ENCODE data around the gene CYFIP2. TPM values are rescaled to one million over a fixed set of nuclear protein-coding genes. Genes with fewer than 3 reads are reported as not detected.

CYFIP2 gene
- 10 to 100 TPM in 1 of 4 donors, 1 to 10 TPM in 3; 4.1 to 11.9 (median 6.0) TPM for total RNA-seq

DNA sequence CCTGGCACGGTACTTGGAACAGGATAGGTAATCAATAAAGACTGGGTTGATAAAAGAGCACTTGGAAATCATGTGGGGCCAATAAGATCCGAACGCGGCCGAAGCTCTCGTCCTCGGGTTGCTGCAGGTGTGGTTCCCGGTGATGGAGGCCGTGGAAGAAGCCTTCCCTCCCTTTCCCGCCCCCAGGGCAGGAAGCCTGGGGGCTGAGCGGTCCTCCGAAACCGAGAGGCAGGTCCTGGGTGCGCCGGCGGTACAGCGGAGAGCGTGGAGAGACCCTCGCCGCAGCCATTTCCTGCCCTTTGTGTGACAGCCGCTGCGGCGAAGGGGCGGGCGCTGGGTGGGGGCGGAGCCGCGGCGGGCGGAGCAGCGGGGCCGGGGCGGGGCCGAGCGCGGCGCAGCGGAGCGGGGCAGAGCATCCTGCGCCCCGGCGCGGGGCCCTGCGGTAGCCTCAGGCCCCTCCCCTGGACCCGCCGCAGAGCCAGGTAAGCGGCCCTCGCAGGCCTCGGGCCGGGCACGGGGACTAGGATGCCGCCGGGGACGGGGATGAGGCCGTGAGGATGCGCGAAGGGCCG is at the start of gene CYFIP2:
TSS of gene CYFIP2 (plus strand) at position 410 of the 572 bp plus-strand sequence. CDS start 19,239 bp downstream, outside the sequence.
- TF ChIP-seq, protein P1, sequence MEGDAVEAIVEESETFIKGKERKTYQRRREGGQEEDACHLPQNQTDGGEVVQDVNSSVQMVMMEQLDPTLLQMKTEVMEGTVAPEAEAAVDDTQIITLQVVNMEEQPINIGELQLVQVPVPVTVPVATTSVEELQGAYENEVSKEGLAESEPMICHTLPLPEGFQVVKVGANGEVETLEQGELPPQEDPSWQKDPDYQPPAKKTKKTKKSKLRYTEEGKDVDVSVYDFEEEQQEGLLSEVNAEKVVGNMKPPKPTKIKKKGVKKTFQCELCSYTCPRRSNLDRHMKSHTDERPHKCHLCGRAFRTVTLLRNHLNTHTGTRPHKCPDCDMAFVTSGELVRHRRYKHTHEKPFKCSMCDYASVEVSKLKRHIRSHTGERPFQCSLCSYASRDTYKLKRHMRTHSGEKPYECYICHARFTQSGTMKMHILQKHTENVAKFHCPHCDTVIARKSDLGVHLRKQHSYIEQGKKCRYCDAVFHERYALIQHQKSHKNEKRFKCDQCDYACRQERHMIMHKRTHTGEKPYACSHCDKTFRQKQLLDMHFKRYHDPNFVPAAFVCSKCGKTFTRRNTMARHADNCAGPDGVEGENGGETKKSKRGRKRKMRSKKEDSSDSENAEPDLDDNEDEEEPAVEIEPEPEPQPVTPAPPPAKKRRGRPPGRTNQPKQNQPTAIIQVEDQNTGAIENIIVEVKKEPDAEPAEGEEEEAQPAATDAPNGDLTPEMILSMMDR (IDR thresholded peaks at IDR 0.05; ENCODE audit: low read depth), result no peak

DNA sequence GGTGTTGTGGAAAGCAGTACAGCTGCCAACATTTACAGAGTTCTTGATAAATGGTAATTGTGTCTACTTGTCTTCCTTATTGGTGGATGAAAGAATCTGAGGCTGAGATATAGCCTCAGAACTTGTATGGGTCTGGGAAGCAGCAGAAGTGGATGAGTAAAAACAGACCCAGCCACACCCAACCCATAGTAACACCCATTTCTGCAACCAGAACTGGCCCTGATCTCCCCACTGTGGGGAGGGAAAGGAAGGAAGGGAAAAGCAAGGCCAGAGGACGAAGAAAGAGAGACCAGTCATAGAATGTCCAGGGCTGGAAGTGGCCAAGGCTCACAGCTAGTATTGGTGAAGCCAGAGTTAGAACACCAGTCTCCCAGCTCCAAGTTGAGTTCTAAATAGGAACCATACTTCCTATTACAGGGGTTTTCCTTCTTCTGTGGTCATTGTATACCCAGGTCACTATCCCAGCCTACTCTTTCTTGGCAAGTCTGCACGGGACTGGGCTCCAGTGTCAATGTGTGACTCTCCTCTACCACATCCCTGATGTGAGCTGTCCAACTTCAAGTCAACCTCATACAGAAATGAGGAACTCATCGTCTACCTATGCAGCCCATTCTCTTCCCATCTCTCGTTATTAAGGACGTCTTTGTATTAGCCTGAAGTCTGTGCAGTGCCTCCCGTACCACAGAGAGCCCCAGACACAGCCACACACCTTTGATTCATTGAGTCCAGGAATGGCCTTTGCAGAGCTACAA is 49.4 kb upstream of the CYFIP2 start:
- TF ChIP-seq, protein P1 (IDR thresholded peaks at IDR 0.05; ENCODE audit: low read depth), result no peak

DNA sequence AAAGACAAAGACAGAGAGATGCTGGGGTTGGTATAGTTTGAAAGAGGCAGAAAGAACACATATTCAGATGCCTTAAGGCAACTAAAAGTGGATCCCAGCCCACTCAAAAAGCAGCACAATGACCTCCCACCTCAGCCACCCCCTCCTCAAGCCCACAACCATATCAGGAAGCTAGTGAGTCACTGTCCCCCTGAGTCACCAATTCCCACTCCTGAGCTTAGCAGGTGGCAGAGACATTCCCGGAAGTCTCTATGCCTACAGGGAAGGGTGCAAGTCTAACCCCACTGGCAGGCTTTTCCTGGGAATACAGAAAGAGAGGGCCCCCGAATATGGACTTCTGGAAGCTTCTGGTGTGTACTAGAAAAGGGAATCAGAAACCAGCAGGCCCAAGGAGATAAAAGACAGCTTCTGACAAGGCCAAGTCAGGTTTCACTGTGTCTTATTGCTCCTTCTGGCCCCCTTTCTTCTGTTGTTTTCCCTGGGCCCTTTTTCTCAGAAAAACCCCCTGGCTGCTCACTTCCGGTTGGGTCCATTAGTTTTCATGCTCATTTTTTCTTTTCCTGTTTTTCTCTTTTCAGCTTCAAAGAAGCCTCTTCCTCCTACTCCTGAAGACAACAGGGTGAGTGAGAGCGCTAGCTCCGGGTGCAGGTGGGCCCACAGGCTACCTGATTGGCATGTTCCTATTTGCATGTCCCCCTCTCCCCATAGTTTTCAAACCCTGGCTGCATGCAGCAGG is 48.5 kb upstream of the CYFIP2 start:
- TF ChIP-seq, protein P1 (IDR thresholded peaks at IDR 0.05; ENCODE audit: low read depth), result no peak

DNA sequence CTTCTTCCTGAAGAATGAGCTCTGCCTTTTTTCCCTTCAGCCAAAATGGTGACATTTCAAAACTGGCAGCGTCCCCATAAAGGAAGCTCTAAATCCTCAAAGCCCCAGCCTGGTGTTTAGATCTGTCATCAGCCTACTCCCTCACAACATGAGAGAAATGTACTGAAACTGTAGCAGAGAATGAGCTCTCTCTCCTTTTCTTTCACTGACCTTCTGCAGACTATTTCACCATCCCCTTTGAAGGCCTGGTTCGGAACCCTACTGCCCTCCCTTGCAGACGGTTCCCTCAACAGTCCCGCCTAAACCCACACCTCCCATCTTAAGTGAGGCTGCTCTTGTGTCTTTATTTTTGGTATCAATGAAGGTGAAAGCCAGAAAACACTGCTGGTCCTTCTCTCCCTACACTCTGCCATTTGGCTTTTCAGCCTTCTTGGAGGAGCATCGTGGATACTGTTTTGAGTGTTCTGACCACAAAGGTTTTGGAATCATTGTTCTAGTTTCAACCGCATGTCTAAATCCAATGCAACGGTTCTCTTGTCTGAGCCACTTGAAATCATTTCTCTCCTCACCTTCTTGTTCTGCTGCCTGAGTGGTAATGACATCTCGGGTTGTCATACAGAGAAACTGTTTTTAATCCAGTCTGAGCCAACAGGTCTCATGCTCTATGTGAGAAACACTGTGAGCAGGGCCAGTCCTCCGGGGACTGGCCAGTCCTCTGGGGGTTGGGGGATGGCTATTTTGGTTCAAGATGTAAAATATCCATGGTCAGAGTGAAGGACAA is 46.2 kb upstream of the CYFIP2 start:
- TF ChIP-seq, protein P1 (IDR thresholded peaks at IDR 0.05; ENCODE audit: low read depth), result no peak

DNA sequence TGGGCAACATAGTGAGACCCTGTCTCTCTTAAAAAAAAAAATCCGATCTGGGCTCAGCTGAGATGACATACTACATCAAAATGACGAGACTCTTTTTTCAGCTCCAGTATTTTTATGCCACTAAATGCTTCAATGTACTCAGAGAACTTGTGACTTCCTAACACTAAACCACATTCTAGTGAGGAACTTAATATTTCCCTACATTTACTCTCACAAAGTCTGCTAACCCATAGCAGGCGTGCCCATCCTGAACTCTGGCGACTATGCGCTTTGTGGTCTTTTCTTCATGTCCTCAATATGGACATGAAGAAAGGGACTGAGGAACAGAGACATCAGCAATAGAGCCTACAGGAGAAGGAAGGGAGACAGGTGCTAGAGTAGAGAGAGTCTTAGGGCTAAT is 44.0 kb upstream of the CYFIP2 start:
- TF ChIP-seq, protein P1 (IDR thresholded peaks at IDR 0.05; ENCODE audit: low read depth), result no peak

DNA sequence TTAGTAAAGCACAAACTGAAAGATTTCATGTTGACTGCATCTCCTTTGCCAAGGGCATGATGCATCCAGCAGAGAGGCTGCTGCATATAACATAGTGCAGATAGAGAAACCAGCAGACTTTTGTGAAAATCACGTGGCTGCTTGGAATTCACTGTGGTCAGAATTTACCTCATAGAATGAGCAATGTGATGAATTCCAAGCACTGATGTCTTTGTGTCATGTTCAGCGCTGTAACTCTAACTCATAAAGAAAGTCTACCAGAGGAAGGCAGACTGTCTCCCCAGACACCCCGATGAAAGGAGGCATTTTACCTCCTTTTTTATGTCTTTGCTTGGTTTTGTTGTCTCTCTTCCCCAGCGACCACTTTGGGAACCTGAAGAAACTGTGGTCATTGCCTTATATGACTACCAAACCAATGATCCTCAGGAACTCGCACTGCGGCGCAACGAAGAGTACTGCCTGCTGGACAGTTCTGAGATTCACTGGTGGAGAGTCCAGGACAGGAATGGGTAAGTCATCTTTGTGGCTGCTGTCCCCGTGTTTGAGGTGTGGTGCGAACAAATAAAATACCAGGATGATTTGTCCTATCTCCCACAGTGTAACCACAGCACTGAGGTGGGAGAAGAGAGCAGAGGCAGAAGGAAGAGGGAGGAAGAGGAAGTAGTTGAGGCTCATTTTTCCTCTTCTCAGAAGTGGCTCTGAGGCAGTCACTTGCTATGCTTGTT is 43.3 kb upstream of the CYFIP2 start:
- TF ChIP-seq, protein P1 (IDR thresholded peaks at IDR 0.05; ENCODE audit: low read depth), result no peak
